ENCODE data around the gene SEMA5B. TPM values are rescaled to one million over a fixed set of nuclear protein-coding genes. Genes with fewer than 3 reads are reported as not detected.

SEMA5B gene
- total RNA-seq, 3 donors from 2014 or later = 0.15 to 0.33 (median 0.32) TPM

GRCh38 chr3:122890077-122890719 is 137.4 kb downstream of the SEMA5B start:
- no peaks in the 10 kb centered on the region for H3K27me3 ChIP-seq
- H3K27ac ChIP-seq = no peak overlapping the region
- no peaks in the 10 kb centered on the region for H3K9me3 ChIP-seq
- peak in 1 of 2 donors; percentile 67 for DNase-seq (ENCODE audit: low spot score in 2 of 2)
- intact Hi-C loops (cut with DNase I; ENCODE audit: low total_unique reads) = no loop called here
- H3K36me3 ChIP-seq = no peaks in the 10 kb centered on the region
- no peaks in the 10 kb centered on the region for H3K4me1 ChIP-seq
- H3K4me3 ChIP-seq = no peak overlapping the region
- TF ChIP-seq POLR2AphosphoS5 (IDR thresholded peaks at IDR 0.05) (no peak), CTCF (IDR thresholded peaks at IDR 0.05) (no peak), POLR2A (IDR thresholded peaks at IDR 0.05) (no peak)

GRCh38 chr3:122886946-122887345 is 140.6 kb downstream of the SEMA5B start:
- intact Hi-C loops (cut with DNase I; ENCODE audit: low total_unique reads) = no loop called here
- DNase-seq (ENCODE audit: low spot score in 2 of 2) = no peak
- no peak overlapping the region for H3K4me3 ChIP-seq
- TF ChIP-seq POLR2A (IDR thresholded peaks at IDR 0.05) = no peak
- TF ChIP-seq CTCF (IDR thresholded peaks at IDR 0.05) = no peak
- TF ChIP-seq POLR2AphosphoS5 (IDR thresholded peaks at IDR 0.05) = no peak
- H3K4me1 ChIP-seq = no peaks in the 10 kb centered on the region
- no peaks in the 10 kb centered on the region for H3K27me3 ChIP-seq
- no peaks in the 10 kb centered on the region for H3K9me3 ChIP-seq
- H3K36me3 ChIP-seq = no peaks in the 10 kb centered on the region
- H3K27ac ChIP-seq = no peak overlapping the region

- H3K4me3 ChIP-seq = no peak overlapping the region
- DNase-seq (ENCODE audit: low spot score in 2 of 2) = no peak
- no peaks in the 10 kb centered on the region for H3K4me1 ChIP-seq
- intact Hi-C loops (cut with DNase I; ENCODE audit: low total_unique reads) = no loop called here
- no peaks in the 10 kb centered on the region for H3K36me3 ChIP-seq
- no peak overlapping the region for H3K27ac ChIP-seq
- TF ChIP-seq POLR2AphosphoS5 (IDR thresholded peaks at IDR 0.05) (no peak), CTCF (IDR thresholded peaks at IDR 0.05) (no peak), POLR2A (IDR thresholded peaks at IDR 0.05) (no peak)
- no peaks in the 10 kb centered on the region for H3K27me3 ChIP-seq
- H3K9me3 ChIP-seq = no peaks in the 10 kb centered on the region
These were observed 141.3 kb downstream of the SEMA5B start for GRCh38 chr3:122886251-122886650.

GRCh38 chr3:122882361-122882947 is 145.1 kb downstream of the SEMA5B start:
- Histone ChIP-seq H3K4me1 (no peaks in the 10 kb centered on the region), H3K4me3 (no peak overlapping the region), H3K27me3 (no peaks in the 10 kb centered on the region), H3K27ac (no peak overlapping the region), H3K36me3 (no peaks in the 10 kb centered on the region), H3K9me3 (no peaks in the 10 kb centered on the region)
- intact Hi-C loops (cut with DNase I; ENCODE audit: low total_unique reads) = no loop called here
- no peak for DNase-seq (ENCODE audit: low spot score in 2 of 2)
- TF ChIP-seq CTCF (IDR thresholded peaks at IDR 0.05) (no peak), POLR2A (IDR thresholded peaks at IDR 0.05) (no peak), POLR2AphosphoS5 (IDR thresholded peaks at IDR 0.05) (no peak)

GRCh38 chr3:122880624-122881023 is 146.9 kb downstream of the SEMA5B start:
- no peak for TF ChIP-seq POLR2AphosphoS5 (IDR thresholded peaks at IDR 0.05)
- no peak for TF ChIP-seq POLR2A (IDR thresholded peaks at IDR 0.05)
- no peak for TF ChIP-seq CTCF (IDR thresholded peaks at IDR 0.05)

More at GRCh38 chr3:122880624-122881023, 146.9 kb downstream of the SEMA5B start:
- H3K4me3 ChIP-seq = no peak overlapping the region
- H3K27ac ChIP-seq = no peak overlapping the region
- H3K9me3 ChIP-seq = no peaks in the 10 kb centered on the region
- no peaks in the 10 kb centered on the region for H3K4me1 ChIP-seq
- intact Hi-C loops (cut with DNase I; ENCODE audit: low total_unique reads) = no loop called here
- no peak for DNase-seq (ENCODE audit: low spot score in 2 of 2)
- no peaks in the 10 kb centered on the region for H3K36me3 ChIP-seq
- H3K27me3 ChIP-seq = no peaks in the 10 kb centered on the region

Data from breast epithelium (tissue), 4 donors.